ENCODE data around the gene MCUB. TPM values are rescaled to one million over a fixed set of nuclear protein-coding genes. Genes with fewer than 3 reads are reported as not detected.
"Not testable (repeated sequence)": the region's sequence is repeated elsewhere in the genome, so short reads cannot be mapped to it uniquely, and the experiment has no call there.

Gene MCUB
- total RNA-seq, 1 donor from 2014 or later: 3.9 TPM

DNA sequence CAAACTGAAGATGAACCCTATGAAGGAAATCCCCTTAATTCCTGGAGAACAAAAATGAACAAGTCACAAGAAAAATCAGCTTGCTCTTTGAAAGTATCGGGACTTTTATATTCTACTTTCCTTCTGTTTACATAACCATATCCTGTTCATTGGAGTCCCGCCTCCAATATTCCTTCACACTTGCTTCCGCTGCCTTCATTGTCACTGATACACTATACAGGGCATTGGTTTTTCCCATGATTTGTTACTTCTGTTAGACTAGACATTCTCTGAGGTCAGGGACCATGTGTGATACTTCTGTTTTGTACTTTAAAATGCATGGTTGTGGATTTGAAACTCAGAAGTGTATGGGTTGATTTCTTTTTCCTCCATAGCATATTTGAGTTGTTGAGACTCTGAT lies 18.8 kb downstream of the MCUB start:
- peaks cover 13% of the 10 kb centered on the region for H3K9me3 Mint-ChIP-seq (ENCODE audit: low read depth)
- DNase-seq (ENCODE audit: low spot score, unreplicated experiment): no peak
- H3K27ac Mint-ChIP-seq: no peak overlapping the region
- H3K36me3 Mint-ChIP-seq (ENCODE audit: insufficient read depth): no peaks in the 10 kb centered on the region
- no peak overlapping the region for H3K4me3 Mint-ChIP-seq (ENCODE audit: low read depth)
- H3K4me1 Mint-ChIP-seq (ENCODE audit: low read depth): no peaks in the 10 kb centered on the region
- TF ChIP-seq, protein P1, sequence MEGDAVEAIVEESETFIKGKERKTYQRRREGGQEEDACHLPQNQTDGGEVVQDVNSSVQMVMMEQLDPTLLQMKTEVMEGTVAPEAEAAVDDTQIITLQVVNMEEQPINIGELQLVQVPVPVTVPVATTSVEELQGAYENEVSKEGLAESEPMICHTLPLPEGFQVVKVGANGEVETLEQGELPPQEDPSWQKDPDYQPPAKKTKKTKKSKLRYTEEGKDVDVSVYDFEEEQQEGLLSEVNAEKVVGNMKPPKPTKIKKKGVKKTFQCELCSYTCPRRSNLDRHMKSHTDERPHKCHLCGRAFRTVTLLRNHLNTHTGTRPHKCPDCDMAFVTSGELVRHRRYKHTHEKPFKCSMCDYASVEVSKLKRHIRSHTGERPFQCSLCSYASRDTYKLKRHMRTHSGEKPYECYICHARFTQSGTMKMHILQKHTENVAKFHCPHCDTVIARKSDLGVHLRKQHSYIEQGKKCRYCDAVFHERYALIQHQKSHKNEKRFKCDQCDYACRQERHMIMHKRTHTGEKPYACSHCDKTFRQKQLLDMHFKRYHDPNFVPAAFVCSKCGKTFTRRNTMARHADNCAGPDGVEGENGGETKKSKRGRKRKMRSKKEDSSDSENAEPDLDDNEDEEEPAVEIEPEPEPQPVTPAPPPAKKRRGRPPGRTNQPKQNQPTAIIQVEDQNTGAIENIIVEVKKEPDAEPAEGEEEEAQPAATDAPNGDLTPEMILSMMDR (IDR thresholded peaks at IDR 0.05; ENCODE audit: unreplicated experiment): no peak
- no peaks in the 10 kb centered on the region for H3K27me3 Mint-ChIP-seq

DNA sequence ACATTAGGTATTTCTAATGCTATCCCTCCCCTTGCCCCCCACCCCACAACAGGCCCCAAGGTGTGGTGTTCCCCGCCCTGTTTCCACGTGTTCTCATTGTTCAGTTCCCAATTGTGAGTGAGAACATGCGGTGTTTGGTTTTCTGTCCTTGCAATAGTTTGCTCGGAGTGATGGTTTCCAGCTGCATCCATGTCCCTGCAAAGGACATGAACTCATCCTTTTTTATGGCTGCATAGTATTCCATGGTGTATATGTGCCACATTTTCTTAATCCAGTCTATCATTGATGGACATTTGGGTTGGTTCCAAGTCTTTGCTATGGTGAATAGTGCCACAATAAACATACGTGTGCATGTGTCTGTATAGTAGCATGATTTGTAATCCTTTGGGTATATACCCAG lies 20.0 kb downstream of the MCUB start:
- not testable (repeated sequence) for H3K4me3 Mint-ChIP-seq (ENCODE audit: low read depth); H3K4me1 Mint-ChIP-seq (ENCODE audit: low read depth)

DNA sequence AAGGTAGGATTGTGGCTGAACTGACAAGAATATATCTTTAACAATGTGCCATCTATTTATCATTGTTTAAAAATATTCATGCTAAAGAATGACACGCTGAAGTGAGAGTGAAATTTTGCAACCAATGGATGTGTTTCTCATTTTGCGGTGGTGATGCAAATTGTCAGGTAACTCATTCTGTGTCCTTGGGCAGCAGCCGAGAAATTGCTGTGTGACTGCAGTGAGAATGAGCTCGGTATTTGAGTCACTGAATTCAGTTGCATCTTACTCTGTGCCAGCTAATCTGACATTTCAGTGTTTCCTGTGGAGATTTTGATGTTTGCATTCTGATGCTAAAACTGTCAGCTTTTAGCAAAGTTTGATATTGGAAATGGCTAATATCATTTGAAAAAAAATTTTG lies 28.1 kb downstream of the MCUB start:
- no peaks in the 10 kb centered on the region for H3K4me1 Mint-ChIP-seq (ENCODE audit: low read depth)
- H3K27me3 Mint-ChIP-seq: no peaks in the 10 kb centered on the region
- peaks cover 7% of the 10 kb centered on the region for H3K9me3 Mint-ChIP-seq (ENCODE audit: low read depth)
- peaks cover 3% of the 10 kb centered on the region for H3K36me3 Mint-ChIP-seq (ENCODE audit: insufficient read depth)
- H3K4me3 Mint-ChIP-seq (ENCODE audit: low read depth): no peak overlapping the region
- TF ChIP-seq, protein P1 (IDR thresholded peaks at IDR 0.05; ENCODE audit: unreplicated experiment): no peak
- DNase-seq (ENCODE audit: low spot score, unreplicated experiment): no peak
- no peak overlapping the region for H3K27ac Mint-ChIP-seq

More for the DNA sequence above, 20.0 kb downstream of the MCUB start:
- not testable (repeated sequence) for H3K36me3 Mint-ChIP-seq (ENCODE audit: insufficient read depth); DNase-seq (ENCODE audit: low spot score, unreplicated experiment); H3K27me3 Mint-ChIP-seq; H3K27ac Mint-ChIP-seq
- H3K9me3 Mint-ChIP-seq (ENCODE audit: low read depth): peaks cover 13% of the 10 kb centered on the region

DNA sequence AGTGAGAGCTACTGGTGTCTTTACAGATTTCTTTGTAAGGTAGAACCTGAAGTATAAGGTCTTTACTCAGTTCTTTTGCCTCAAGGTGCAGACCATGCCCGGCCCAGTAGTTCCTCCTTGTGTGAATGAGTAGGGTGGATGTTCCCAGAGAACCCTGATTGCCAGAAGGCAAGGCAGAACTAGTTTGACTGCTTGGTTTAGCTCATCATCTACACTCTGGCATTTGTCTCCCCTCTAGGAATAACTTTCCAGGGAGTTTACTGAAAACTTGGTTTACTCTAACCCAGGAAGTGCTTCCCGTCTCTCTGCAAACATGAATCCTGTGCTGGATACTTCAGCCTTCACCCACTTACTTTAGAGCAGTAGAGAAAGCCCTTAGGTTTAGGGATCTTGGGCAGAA lies 29.1 kb downstream of the MCUB start:
- Mint-ChIP-seq H3K4me1 (ENCODE audit: low read depth) (no peaks in the 10 kb centered on the region), H3K36me3 (ENCODE audit: insufficient read depth) (peaks cover 3% of the 10 kb centered on the region), H3K4me3 (ENCODE audit: low read depth) (no peak overlapping the region), H3K9me3 (ENCODE audit: low read depth) (peaks cover 6% of the 10 kb centered on the region), H3K27me3 (no peaks in the 10 kb centered on the region), H3K27ac (no peak overlapping the region)
- TF ChIP-seq, protein P1 (IDR thresholded peaks at IDR 0.05; ENCODE audit: unreplicated experiment): no peak
- no peak for DNase-seq (ENCODE audit: low spot score, unreplicated experiment)

DNA sequence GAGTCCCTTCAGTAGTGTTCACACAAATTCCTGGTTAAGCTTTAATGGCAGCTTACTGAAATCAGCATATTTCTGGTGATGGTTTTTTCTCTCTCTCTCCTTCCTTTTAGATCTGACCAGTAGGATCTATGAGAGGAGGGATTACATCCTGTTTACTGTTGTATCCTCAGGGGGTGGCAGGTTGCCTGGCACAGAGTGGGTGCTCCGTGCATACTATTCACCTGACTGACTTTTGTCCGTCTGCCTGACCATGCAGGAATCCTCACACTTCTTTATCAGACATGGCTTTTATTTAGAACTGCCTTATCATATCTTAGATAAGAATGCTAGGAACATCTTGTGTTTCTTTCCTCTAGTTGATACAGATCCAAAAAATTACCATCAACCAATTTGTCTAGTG lies 29.6 kb downstream of the MCUB start:
- H3K27ac Mint-ChIP-seq: no peak overlapping the region
- H3K36me3 Mint-ChIP-seq (ENCODE audit: insufficient read depth): peaks cover 3% of the 10 kb centered on the region
- TF ChIP-seq, protein P1 (IDR thresholded peaks at IDR 0.05; ENCODE audit: unreplicated experiment): no peak
- no peaks in the 10 kb centered on the region for H3K4me1 Mint-ChIP-seq (ENCODE audit: low read depth)
- peaks cover 6% of the 10 kb centered on the region for H3K9me3 Mint-ChIP-seq (ENCODE audit: low read depth)
- DNase-seq (ENCODE audit: low spot score, unreplicated experiment): no peak
- no peaks in the 10 kb centered on the region for H3K27me3 Mint-ChIP-seq
- no peak overlapping the region for H3K4me3 Mint-ChIP-seq (ENCODE audit: low read depth)

DNA sequence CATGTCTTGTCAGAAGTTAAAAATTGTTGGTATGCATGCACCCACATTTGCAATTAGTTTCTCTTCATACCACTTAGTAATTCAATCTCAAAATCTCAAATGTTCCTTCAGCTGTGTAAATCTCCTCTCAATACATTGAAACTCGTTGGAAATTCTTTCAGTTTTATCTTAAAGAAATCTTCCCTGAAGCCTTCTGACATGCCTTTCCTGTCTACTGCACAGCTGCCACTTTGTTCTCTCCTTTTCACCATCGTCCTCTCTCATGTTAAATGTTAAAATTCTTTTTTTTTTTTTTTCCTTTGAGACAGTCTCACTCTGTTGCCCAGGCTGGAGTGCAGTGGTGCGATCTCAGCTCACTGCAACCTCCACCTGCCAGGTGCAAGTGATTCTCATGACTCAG lies 30.9 kb downstream of the MCUB start:
- no peaks in the 10 kb centered on the region for H3K27me3 Mint-ChIP-seq
- peaks cover 4% of the 10 kb centered on the region for H3K9me3 Mint-ChIP-seq (ENCODE audit: low read depth)
- TF ChIP-seq, protein P1 (IDR thresholded peaks at IDR 0.05; ENCODE audit: unreplicated experiment): no peak
- peaks cover 3% of the 10 kb centered on the region for H3K36me3 Mint-ChIP-seq (ENCODE audit: insufficient read depth)
- no peak overlapping the region for H3K4me3 Mint-ChIP-seq (ENCODE audit: low read depth)
- no peak overlapping the region for H3K27ac Mint-ChIP-seq
- no peak for DNase-seq (ENCODE audit: low spot score, unreplicated experiment)
- no peaks in the 10 kb centered on the region for H3K4me1 Mint-ChIP-seq (ENCODE audit: low read depth)
